Germinal center (tissue), 1 donor: ENCODE data around the gene PCDH15.

Source experiments
- DNase-seq: peaks from one replicate; pipeline ENCODE4 v3.0.0; 2012; ENCODE audit warnings: mixed read lengths, low spot score

PCDH15 gene

GRCh38 chr10:53846809-53847208, 954.2 kb downstream of the PCDH15 start:
- DNase-seq: no peak

GRCh38 chr10:53843736-53844362, 957.2 kb downstream of the PCDH15 start:
- DNase-seq: no peak

GRCh38 chr10:53841483-53842145, 959.4 kb downstream of the PCDH15 start:
- no peak for DNase-seq

- no peak for DNase-seq
Measured at GRCh38 chr10:53840653-53841052, 960.4 kb downstream of the PCDH15 start.

GRCh38 chr10:53839440-53840039, 961.5 kb downstream of the PCDH15 start:
- DNase-seq: no peak

GRCh38 chr10:53836638-53837037, 964.4 kb downstream of the PCDH15 start:
- DNase-seq: no peak

- no peak for DNase-seq
Measured at GRCh38 chr10:53833908-53834307, 967.1 kb downstream of the PCDH15 start.

- DNase-seq: no peak
Measured at GRCh38 chr10:53827261-53827660, 973.8 kb downstream of the PCDH15 start.

- no peak for DNase-seq
Measured at GRCh38 chr10:53808677-53809372, 992.2 kb downstream of the PCDH15 start.

- no peak for DNase-seq
Measured at GRCh38 chr10:53786236-53786900, 1014.7 kb downstream of the PCDH15 start.

- no peak for DNase-seq
Measured at GRCh38 chr10:53771701-53772100, 1029.3 kb downstream of the PCDH15 start.

GRCh38 chr10:53770903-53771302, 1030.1 kb downstream of the PCDH15 start:
- DNase-seq: no peak

- DNase-seq: no peak
Measured at GRCh38 chr10:53765311-53765710, 1035.7 kb downstream of the PCDH15 start.

- DNase-seq: no peak
Measured at GRCh38 chr10:53754596-53755250, 1046.3 kb downstream of the PCDH15 start.
